ENCODE data around the gene TFDP2.

Gene TFDP2

DNA sequence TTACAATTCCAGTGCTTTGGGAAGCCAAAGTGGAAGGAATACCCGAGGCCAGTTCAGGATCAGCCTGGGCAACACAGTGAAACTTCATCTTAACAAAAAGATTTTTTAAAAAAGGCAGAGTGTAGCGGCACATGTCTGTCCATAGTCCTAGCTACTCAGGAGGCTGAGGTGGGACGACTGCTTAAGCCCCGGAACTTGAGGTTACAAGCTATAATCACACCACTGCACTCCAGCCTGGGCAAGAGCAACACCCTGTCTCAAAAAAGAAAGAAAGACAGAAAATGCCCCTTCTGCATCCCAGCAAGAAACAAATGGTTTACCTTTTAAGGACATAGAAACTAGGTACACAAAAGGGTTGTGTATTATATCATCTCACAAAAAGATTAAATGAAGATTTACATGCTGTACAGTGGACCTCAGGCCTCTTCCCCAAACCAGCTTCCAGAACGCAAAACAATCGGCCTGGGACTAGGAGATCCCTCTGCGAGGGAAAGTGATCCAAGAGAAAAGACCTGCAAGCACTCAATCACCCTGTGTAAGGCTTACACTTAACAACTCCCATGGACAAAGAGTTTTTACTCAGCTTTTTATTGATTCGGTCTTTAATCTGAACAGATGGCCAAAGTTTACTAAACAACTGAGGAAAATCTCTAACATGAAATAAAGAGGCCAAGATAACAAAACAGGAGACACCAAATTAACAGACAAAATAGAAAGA, 21.2 kb downstream of the TFDP2 start:
- Histone ChIP-seq H3K4me3 (ENCODE audit: low read length, poor library complexity, severe bottlenecking) (no peak overlapping the region), H3K9ac (ENCODE audit: low read depth, low read length, poor library complexity, severe bottlenecking) (no peak overlapping the region), H3K79me2 (ENCODE audit: insufficient read depth, low read length) (peaks cover 23% of the 10 kb centered on the region), H3K36me3 (ENCODE audit: insufficient read depth, low read length) (no peaks in the 10 kb centered on the region), H3K4me2 (ENCODE audit: low read depth, low read length, poor library complexity, severe bottlenecking) (no peak overlapping the region), H3F3A (ENCODE audit: low read depth) (no peaks in the 10 kb centered on the region; the same call in 1 of the 2 replicates), H2AFZ (ENCODE audit: low read length) (no peak overlapping the region), H3K4me1 (ENCODE audit: insufficient read depth, low read length, poor library complexity, severe bottlenecking) (peaks cover 9% of the 10 kb centered on the region), H4K20me1 (ENCODE audit: insufficient read depth, low read length, poor library complexity, severe bottlenecking) (no peaks in the 10 kb centered on the region), H3K9me2 (replicated peaks; ENCODE audit: low read depth, low read length) (no peaks in the 10 kb centered on the region), H3K27me3 (ENCODE audit: insufficient read depth, low read length, poor library complexity, severe bottlenecking) (no peaks in the 10 kb centered on the region), H3K9me3 (ENCODE audit: insufficient read depth, low read depth, low read length) (no peaks in the 10 kb centered on the region)
- TF ChIP-seq EZH2phosphoT487 (IDR thresholded peaks at IDR 0.05; ENCODE audit: borderline replicate concordance): no peak
- no peak for TF ChIP-seq CTCF (conservative IDR thresholded peaks at IDR 0.05; ENCODE audit: low read length)

DNA sequence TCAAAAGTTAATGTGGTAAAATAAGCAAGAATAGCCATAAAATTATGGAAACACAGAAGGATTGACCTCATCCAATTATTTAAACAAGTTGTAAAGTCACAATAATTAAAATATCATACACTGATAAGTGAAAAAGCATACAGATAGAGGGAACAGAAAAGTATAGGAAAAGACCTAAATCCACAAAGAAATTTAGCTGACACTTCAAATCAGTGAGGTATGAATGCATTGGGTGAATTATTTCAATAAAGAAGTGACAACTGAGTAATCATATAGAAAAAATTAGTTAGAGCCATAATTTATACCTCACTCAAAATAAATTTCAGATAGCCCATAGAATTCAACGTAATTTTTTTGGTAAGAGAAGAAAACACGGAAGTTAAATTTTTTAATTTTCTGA, 25.1 kb downstream of the TFDP2 start:
- Histone ChIP-seq H3K27me3 (ENCODE audit: insufficient read depth, low read length, poor library complexity, severe bottlenecking) (no peaks in the 10 kb centered on the region), H3K4me2 (ENCODE audit: low read depth, low read length, poor library complexity, severe bottlenecking) (no peak overlapping the region), H3K9me2 (replicated peaks; ENCODE audit: low read depth, low read length) (no peaks in the 10 kb centered on the region), H3K79me2 (ENCODE audit: insufficient read depth, low read length) (peaks cover 31% of the 10 kb centered on the region), H3F3A (ENCODE audit: low read depth) (no peaks in the 10 kb centered on the region; the same call in 1 of the 2 replicates), H3K36me3 (ENCODE audit: insufficient read depth, low read length) (no peaks in the 10 kb centered on the region), H3K4me1 (ENCODE audit: insufficient read depth, low read length, poor library complexity, severe bottlenecking) (peaks cover 20% of the 10 kb centered on the region), H3K9me3 (ENCODE audit: insufficient read depth, low read depth, low read length) (no peaks in the 10 kb centered on the region), H2AFZ (ENCODE audit: low read length) (no peak overlapping the region), H3K9ac (ENCODE audit: low read depth, low read length, poor library complexity, severe bottlenecking) (no peak overlapping the region), H3K4me3 (ENCODE audit: low read length, poor library complexity, severe bottlenecking) (no peak overlapping the region), H4K20me1 (ENCODE audit: insufficient read depth, low read length, poor library complexity, severe bottlenecking) (no peaks in the 10 kb centered on the region)
- TF ChIP-seq CTCF (conservative IDR thresholded peaks at IDR 0.05; ENCODE audit: low read length) (no peak), EZH2phosphoT487 (IDR thresholded peaks at IDR 0.05; ENCODE audit: borderline replicate concordance) (no peak)

DNA sequence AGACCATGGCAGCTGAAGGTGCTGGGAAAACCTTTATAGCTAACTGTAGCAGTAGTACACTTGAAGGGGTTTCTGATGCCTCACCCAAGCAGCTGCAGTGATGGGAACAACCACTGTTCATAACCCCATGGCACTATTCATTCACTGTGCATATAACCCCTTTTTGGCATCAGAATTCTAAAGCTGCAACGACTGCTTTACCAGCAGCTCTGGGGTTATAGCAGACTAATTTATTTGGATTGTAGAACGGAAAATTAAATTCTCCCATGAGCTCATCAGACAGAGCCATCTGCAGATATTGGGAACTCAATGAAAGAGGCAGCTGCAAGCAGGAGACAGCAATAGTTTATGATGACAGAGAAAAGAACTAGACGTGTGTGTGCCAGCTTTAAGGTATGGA, 28.6 kb downstream of the TFDP2 start:
- no peaks in the 10 kb centered on the region for H3K27me3 ChIP-seq (ENCODE audit: insufficient read depth, low read length, poor library complexity, severe bottlenecking)
- H2AFZ ChIP-seq (ENCODE audit: low read length): no peak overlapping the region
- TF ChIP-seq EZH2phosphoT487 (IDR thresholded peaks at IDR 0.05; ENCODE audit: borderline replicate concordance) (no peak), CTCF (conservative IDR thresholded peaks at IDR 0.05; ENCODE audit: low read length) (no peak)
- no peaks in the 10 kb centered on the region; the same call in 1 of the 2 replicates for H3F3A ChIP-seq (ENCODE audit: low read depth)
- no peak overlapping the region for H3K4me2 ChIP-seq (ENCODE audit: low read depth, low read length, poor library complexity, severe bottlenecking)
- H3K4me1 ChIP-seq (ENCODE audit: insufficient read depth, low read length, poor library complexity, severe bottlenecking): peaks cover 25% of the 10 kb centered on the region
- no peaks in the 10 kb centered on the region for H3K9me3 ChIP-seq (ENCODE audit: insufficient read depth, low read depth, low read length)
- H3K9me2 ChIP-seq (replicated peaks; ENCODE audit: low read depth, low read length): no peaks in the 10 kb centered on the region
- H4K20me1 ChIP-seq (ENCODE audit: insufficient read depth, low read length, poor library complexity, severe bottlenecking): no peaks in the 10 kb centered on the region
- no peaks in the 10 kb centered on the region for H3K36me3 ChIP-seq (ENCODE audit: insufficient read depth, low read length)
- H3K4me3 ChIP-seq (ENCODE audit: low read length, poor library complexity, severe bottlenecking): no peak overlapping the region
- no peak overlapping the region for H3K9ac ChIP-seq (ENCODE audit: low read depth, low read length, poor library complexity, severe bottlenecking)
- peaks cover 52% of the 10 kb centered on the region for H3K79me2 ChIP-seq (ENCODE audit: insufficient read depth, low read length)

All from Loucy (cell line).